ENCODE measurements around the gene HNRNPA2B1. TPM values are rescaled to one million over a fixed set of nuclear protein-coding genes. Genes with fewer than 3 reads are reported as not detected.

The HNRNPA2B1 gene
- polyA plus RNA-seq, 2 of the 4 experiments (the other 2 are of a cell fraction): 1,070 to 2,251 TPM

- peak in 1 of 2 experiments; percentile 2; a peak in 3 of 6 replicates for ATAC-seq
- 90% methylated on average over 9 of the region's 9 CpGs for WGBS (ENCODE audit: missing lambda C conversion rate)
These were observed 12.2 kb downstream of the HNRNPA2B1 start for GRCh38 chr7:26188206-26188956.

GRCh38 chr7:26187380-26188205 lies 13.0 kb downstream of the HNRNPA2B1 start:
- WGBS (ENCODE audit: missing lambda C conversion rate): 76% methylated on average over 11 of the region's 11 CpGs
- ATAC-seq: peak; percentile 14 to 26; a peak in 4 of 6 replicates
- H3K27ac ChIP-seq: peak overlapping the region in 1 of 2 experiments; percentile 57; a peak in 2 of 6 replicates
- no peak for FAIRE-seq
- no peak for DNase-seq (ENCODE audit: low read depth in 1 of 2, low spot score in 1 of 2)
- peaks cover 95% of the 10 kb centered on the region for H3K4me1 ChIP-seq
- POLR2A ChIA-PET: interaction anchor here (1.2 to 3.8 kb wide), 8 partner anchors 10 to 97 kb away, joined by 6 to 42 read pairs (median 10); partner anchors contain the start of genes CBX3, HNRNPA2B1 and NFE2L3
- no peaks in the 10 kb centered on the region for H3K9me3 ChIP-seq
- H3K4me3 ChIP-seq: no peak overlapping the region
- H3K4me2 ChIP-seq: no peak overlapping the region
- CTCF ChIA-PET: interaction anchor here (0.9 to 3.2 kb wide), 6 partner anchors 10 to 295 kb away, joined by 3 to 31 read pairs (median 4); partner anchors contain the start of gene NFE2L3
- TF ChIP-seq SMC3 (IDR thresholded peaks at IDR 0.05) (0 out of 3 replicates have a peak, but pooled peaks have one; percentile 3), POLR2A (IDR thresholded peaks at IDR 0.05; ENCODE audit: low read length) (no peak), PBX3 (IDR thresholded peaks at IDR 0.05) (no peak), ZFP36 (IDR thresholded peaks at IDR 0.05; ENCODE audit: borderline replicate concordance, partially characterized antibody) (no peak), KDM1A (IDR thresholded peaks at IDR 0.05; ENCODE audit: low read depth) (no peak), FOXS1 (CRISPR knock-in tag; IDR thresholded peaks at IDR 0.05) (no peak), ZC3H11A (IDR thresholded peaks at IDR 0.05) (no peak), TP53 (CRISPR knock-in tag; IDR thresholded peaks at IDR 0.05) (peak; percentile 88; the same call in 1 of the 2 replicates), BCL3 (IDR thresholded peaks at IDR 0.05) (no peak), CHD4 (IDR thresholded peaks at IDR 0.05; ENCODE audit: borderline replicate concordance) (no peak), FOSB (CRISPR knock-in tag; IDR thresholded peaks at IDR 0.05) (peak; percentile 93), NPAS2 (CRISPR knock-in tag; IDR thresholded peaks at IDR 0.05; ENCODE audit: borderline replicate concordance) (no peak)

More at GRCh38 chr7:26188206-26188956, 12.2 kb downstream of the HNRNPA2B1 start:
- DNase-seq (ENCODE audit: low read depth in 1 of 2, low spot score in 1 of 2) (no peak), FAIRE-seq (no peak)
- Histone ChIP-seq H3K27ac (peak overlapping the region in 1 of 2 experiments; percentile 57; a peak in 2 of 6 replicates), H3K9me3 (no peaks in the 10 kb centered on the region), H3K4me2 (0 out of 3 replicates have a peak overlapping the region, but pooled peaks have one; percentile 7), H3K4me3 (no peak overlapping the region), H3K4me1 (peaks cover 95% of the 10 kb centered on the region)
- ChIA-PET CTCF (interaction anchor here (0.9 to 3.2 kb wide), 7 partner anchors 9 to 177 kb away, joined by 3 to 31 read pairs (median 5); partner anchors contain the start of gene NFE2L3), POLR2A (interaction anchor here (1.4 to 3.8 kb wide), 8 partner anchors 8 to 97 kb away, joined by 3 to 42 read pairs (median 10); partner anchors contain the start of genes CBX3, HNRNPA2B1 and NFE2L3)
- peak; percentile 69 for TF ChIP-seq HMGXB4 (CRISPR knock-in tag; IDR thresholded peaks at IDR 0.05; ENCODE audit: borderline replicate concordance)
- TF ChIP-seq POLR2AphosphoS2 (conservative IDR thresholded peaks at IDR 0.05; ENCODE audit: low read length): peak; percentile 99
- peak; percentile 97 for TF ChIP-seq FOSB (CRISPR knock-in tag; IDR thresholded peaks at IDR 0.05)
- TF ChIP-seq HEYL (CRISPR knock-in tag; IDR thresholded peaks at IDR 0.05): no peak
- TF ChIP-seq EHMT2 (IDR thresholded peaks at IDR 0.05; ENCODE audit: low read depth): no peak
- TF ChIP-seq FOSL2 (IDR thresholded peaks at IDR 0.05): no peak
- TF ChIP-seq FOSL2 (CRISPR knock-in tag; IDR thresholded peaks at IDR 0.05): peak; percentile 49; the same call in 1 of the 2 replicates
- TF ChIP-seq TFCP2L1 (CRISPR knock-in tag; IDR thresholded peaks at IDR 0.05): peak; percentile 99
- TF ChIP-seq EP300 (IDR thresholded peaks at IDR 0.05): no peak
- peak; percentile 76 for TF ChIP-seq TP53 (CRISPR knock-in tag; IDR thresholded peaks at IDR 0.05)
- TF ChIP-seq REST (IDR thresholded peaks at IDR 0.05): peak; percentile 11
- peak; percentile 97 for TF ChIP-seq HOXA7 (CRISPR knock-in tag; IDR thresholded peaks at IDR 0.05)
- peak; percentile 90; the same call in 1 of the 2 replicates for TF ChIP-seq RARB (CRISPR knock-in tag; IDR thresholded peaks at IDR 0.05)
- TF ChIP-seq JUN (IDR thresholded peaks at IDR 0.05): 0 out of 5 replicates have a peak, but pooled peaks of 1 of the 2 experiments have one; percentile 2

Measured in A549 (cell line).